Subcutaneous adipose tissue (tissue), 4 donors: ENCODE measurements around the gene ZBTB42. TPM values are rescaled to one million over a fixed set of nuclear protein-coding genes. Genes with fewer than 3 reads are reported as not detected.

Experiments used
- CTCF ChIP-seq: fragments of 450-650 bp; IDR thresholded peaks from one replicate; pipeline ENCODE4 v1.5.1; 2016; ENCODE audit warnings: low read depth, mild to moderate bottlenecking, control low read depth, antibody characterized with exemption, moderate library complexity
- total RNA-seq, 4 donors: library from RNA; depleted of rRNA; stranded (reverse); fragments of >200 nt; gene quantifications; one replicate each; pipeline ENCODE4 v1.1.0, GENCODE V29; 2016

ZBTB42 gene
- total RNA-seq, 4 donors from 2014 or later: 1.5 to 18.1 (median 3.1) TPM

GRCh38 chr14:104788873-104789663 lies 11.8 kb upstream of the ZBTB42 start:
- no peak for TF ChIP-seq CTCF

GRCh38 chr14:104789752-104790743 lies 10.9 kb upstream of the ZBTB42 start:
- TF ChIP-seq CTCF: no peak

- no peak for TF ChIP-seq CTCF
These were observed 9.5 kb upstream of the ZBTB42 start for GRCh38 chr14:104791425-104791824.

GRCh38 chr14:104792101-104792884 lies 8.6 kb upstream of the ZBTB42 start:
- TF ChIP-seq CTCF: no peak

- TF ChIP-seq CTCF: no peak
These were observed 7.8 kb upstream of the ZBTB42 start for GRCh38 chr14:104792945-104793702.

- no peak for TF ChIP-seq CTCF
These were observed 7.3 kb upstream of the ZBTB42 start for GRCh38 chr14:104793703-104793959.
